ENCODE measurements around the gene ATP11A. TPM values are rescaled to one million over a fixed set of nuclear protein-coding genes. Genes with fewer than 3 reads are reported as not detected.

The ATP11A gene
- total RNA-seq, 1 donor from 2014 or later = 6.1 TPM

GRCh38 chr13:112852392-112852791, 162.6 kb downstream of the ATP11A start:
- Histone ChIP-seq H3K4me3 (ENCODE audit: low read depth, low read length) (no peak overlapping the region), H3K27me3 (ENCODE audit: control insufficient read depth, insufficient read depth, low read length) (no peaks in the 10 kb centered on the region), H3K36me3 (ENCODE audit: control insufficient read depth, insufficient read depth, low read length) (peaks cover 4% of the 10 kb centered on the region)
- no peak for TF ChIP-seq CTCF (IDR thresholded peaks at IDR 0.05; ENCODE audit: insufficient read depth, low read length, severe bottlenecking)
- DNase-seq (ENCODE audit: low read depth) (no peak), FAIRE-seq (no peak)

GRCh38 chr13:112852808-112853207, 163.0 kb downstream of the ATP11A start:
- DNase-seq (ENCODE audit: low read depth) = no peak
- H3K4me3 ChIP-seq (ENCODE audit: low read depth, low read length) = no peak overlapping the region
- TF ChIP-seq CTCF (IDR thresholded peaks at IDR 0.05; ENCODE audit: insufficient read depth, low read length, severe bottlenecking) = no peak
- H3K36me3 ChIP-seq (ENCODE audit: control insufficient read depth, insufficient read depth, low read length) = peaks cover 4% of the 10 kb centered on the region
- no peaks in the 10 kb centered on the region for H3K27me3 ChIP-seq (ENCODE audit: control insufficient read depth, insufficient read depth, low read length)
- FAIRE-seq = no peak

GRCh38 chr13:112854321-112854720, 164.5 kb downstream of the ATP11A start:
- H3K36me3 ChIP-seq (ENCODE audit: control insufficient read depth, insufficient read depth, low read length) = peaks cover 4% of the 10 kb centered on the region

GRCh38 chr13:112855859-112856258, 166.0 kb downstream of the ATP11A start:
- H3K27me3 ChIP-seq (ENCODE audit: control insufficient read depth, insufficient read depth, low read length) = no peaks in the 10 kb centered on the region
- TF ChIP-seq CTCF (IDR thresholded peaks at IDR 0.05; ENCODE audit: insufficient read depth, low read length, severe bottlenecking) = no peak
- no peak for FAIRE-seq
- DNase-seq (ENCODE audit: low read depth) = no peak
- peaks cover 4% of the 10 kb centered on the region for H3K36me3 ChIP-seq (ENCODE audit: control insufficient read depth, insufficient read depth, low read length)
- H3K4me3 ChIP-seq (ENCODE audit: low read depth, low read length) = no peak overlapping the region

More at GRCh38 chr13:112854321-112854720, 164.5 kb downstream of the ATP11A start:
- no peaks in the 10 kb centered on the region for H3K27me3 ChIP-seq (ENCODE audit: control insufficient read depth, insufficient read depth, low read length)
- TF ChIP-seq CTCF (IDR thresholded peaks at IDR 0.05; ENCODE audit: insufficient read depth, low read length, severe bottlenecking) = no peak
- H3K4me3 ChIP-seq (ENCODE audit: low read depth, low read length) = no peak overlapping the region
- DNase-seq (ENCODE audit: low read depth) = no peak
- FAIRE-seq = no peak

- Histone ChIP-seq H3K27me3 (ENCODE audit: control insufficient read depth, insufficient read depth, low read length) (no peaks in the 10 kb centered on the region), H3K36me3 (ENCODE audit: control insufficient read depth, insufficient read depth, low read length) (peaks cover 4% of the 10 kb centered on the region), H3K4me3 (ENCODE audit: low read depth, low read length) (no peak overlapping the region)
- no peak for DNase-seq (ENCODE audit: low read depth)
- FAIRE-seq = no peak
- TF ChIP-seq CTCF (IDR thresholded peaks at IDR 0.05; ENCODE audit: insufficient read depth, low read length, severe bottlenecking) = no peak
These were observed 168.2 kb downstream of the ATP11A start for GRCh38 chr13:112857914-112858490.
